Nucleus accumbens (tissue), 56 donors: ENCODE results near the gene LILRA5.
"Not testable (repeated sequence)": the region's sequence is repeated elsewhere in the genome, so short reads cannot be mapped to it uniquely, and the experiment has no call there.

Experiments
- DNase-seq, 56 donors: peaks; one replicate each; lab custom pipeline; 2025; lab: John Stamatoyannopoulos, UW

The LILRA5 gene

GRCh38 chr19:54278056-54278455, 34.9 kb downstream of the LILRA5 start:
- DNase-seq, result not testable (repeated sequence)

- not testable (repeated sequence) for DNase-seq
Observed at GRCh38 chr19:54277111-54277615, 35.8 kb downstream of the LILRA5 start.

- no peak for DNase-seq
Observed at GRCh38 chr19:54275951-54276350, 37.0 kb downstream of the LILRA5 start.

- DNase-seq, result not testable (repeated sequence)
Observed at GRCh38 chr19:54274516-54274915, 38.5 kb downstream of the LILRA5 start.

- DNase-seq, result no peak
Observed at GRCh38 chr19:54273821-54274220, 39.1 kb downstream of the LILRA5 start.

GRCh38 chr19:54272181-54272580, 40.8 kb downstream of the LILRA5 start:
- not testable (repeated sequence) for DNase-seq

GRCh38 chr19:54271587-54271986, 41.4 kb downstream of the LILRA5 start:
- not testable (repeated sequence) for DNase-seq

- DNase-seq, result peak in 9 of 56 donors; percentile 2 to 41 (median 9)
Observed at GRCh38 chr19:54271106-54271505, 41.9 kb downstream of the LILRA5 start.

- DNase-seq, result no peak
Observed at GRCh38 chr19:54268936-54269335, 44.0 kb downstream of the LILRA5 start.

- peak in 31 of 56 donors; percentile 4 to 72 (median 35) for DNase-seq
Observed at GRCh38 chr19:54266133-54266532, 46.8 kb downstream of the LILRA5 start.

GRCh38 chr19:54262470-54262869, 50.5 kb downstream of the LILRA5 start:
- DNase-seq, result no peak

- DNase-seq, result no peak
Observed at GRCh38 chr19:54262066-54262465, 50.9 kb downstream of the LILRA5 start.

GRCh38 chr19:54257116-54257480, 55.9 kb downstream of the LILRA5 start, which contains the start of gene LILRB5:
Gene LILRB5 (minus strand): TSS chr19:54257273. CDS start chr19:54257193, 80 bp downstream.
- DNase-seq, result no peak
